Ramos (cell line): ENCODE measurements around the gene DPP6.

Experiments
- in situ Hi-C: fragments of 300-500 bp; cut with MboI; formaldehyde crosslinking; loops from one replicate; pipeline ENCODE4 v1.14.3; 2022; ENCODE audit warnings: low sequenced_read_pairs; ENCODE audit not compliant: unreplicated experiment

Gene DPP6

DNA sequence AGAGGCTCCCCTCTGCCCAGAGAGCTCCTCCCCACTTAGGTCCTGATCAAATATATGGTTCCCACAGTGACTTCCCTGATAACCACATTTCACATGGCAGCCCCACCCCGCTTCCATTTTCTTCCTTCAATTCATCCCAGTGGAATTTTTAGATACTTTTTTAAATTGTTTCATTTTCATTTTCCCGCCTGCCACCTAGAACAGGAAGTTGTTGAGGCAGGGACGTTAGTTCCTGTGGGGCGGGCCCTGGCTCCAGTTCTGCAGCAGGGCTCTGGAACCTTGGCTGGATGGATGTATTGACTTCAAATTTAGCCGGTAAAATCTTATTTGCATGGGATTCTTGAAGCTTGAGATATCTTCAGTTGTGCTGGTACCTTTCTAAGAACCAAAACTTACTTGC is 724.2 kb downstream of the DPP6 start:
- in situ Hi-C loops = no loop called here

GRCh38 chr7:154777023-154777422 is 724.8 kb downstream of the DPP6 start:
- in situ Hi-C loops = no loop called here

GRCh38 chr7:154777489-154777888 is 725.3 kb downstream of the DPP6 start:
- in situ Hi-C loops = no loop called here

- in situ Hi-C loops = no loop called here
These were observed 725.7 kb downstream of the DPP6 start for GRCh38 chr7:154777908-154778307.

- in situ Hi-C loops = no loop called here
These were observed 729.4 kb downstream of the DPP6 start for GRCh38 chr7:154781369-154782303.

DNA sequence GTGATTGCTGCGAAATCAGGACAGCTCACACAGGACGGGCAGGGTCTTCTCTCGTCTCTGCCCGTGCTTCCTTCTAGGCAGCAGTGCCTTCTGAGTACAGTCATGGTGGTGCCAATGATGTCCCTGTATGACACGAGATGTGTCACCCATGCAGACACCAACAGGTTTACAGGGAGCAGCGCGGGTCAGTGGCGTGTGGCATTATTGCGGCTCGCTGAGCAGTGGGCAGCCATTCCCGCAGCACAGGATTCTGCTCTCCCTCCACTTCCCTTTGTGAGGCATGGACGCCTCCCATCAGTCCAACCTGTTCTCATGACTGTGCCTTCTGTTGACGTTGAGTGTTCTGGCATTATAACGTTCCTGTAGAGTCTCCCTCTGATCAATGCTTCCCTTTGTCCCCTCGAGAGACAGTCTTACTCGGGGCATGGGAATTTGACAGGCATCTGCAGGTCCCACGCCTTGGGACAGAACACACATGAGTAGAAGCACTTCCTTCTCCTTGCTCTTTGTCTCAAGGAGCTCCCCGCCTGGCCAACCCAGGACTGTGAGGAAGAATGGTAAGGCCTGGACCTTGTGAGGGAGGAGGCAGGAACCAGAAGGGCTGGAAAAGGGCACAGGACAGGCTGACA is 731.2 kb downstream of the DPP6 start:
- in situ Hi-C loops = no loop called here

DNA sequence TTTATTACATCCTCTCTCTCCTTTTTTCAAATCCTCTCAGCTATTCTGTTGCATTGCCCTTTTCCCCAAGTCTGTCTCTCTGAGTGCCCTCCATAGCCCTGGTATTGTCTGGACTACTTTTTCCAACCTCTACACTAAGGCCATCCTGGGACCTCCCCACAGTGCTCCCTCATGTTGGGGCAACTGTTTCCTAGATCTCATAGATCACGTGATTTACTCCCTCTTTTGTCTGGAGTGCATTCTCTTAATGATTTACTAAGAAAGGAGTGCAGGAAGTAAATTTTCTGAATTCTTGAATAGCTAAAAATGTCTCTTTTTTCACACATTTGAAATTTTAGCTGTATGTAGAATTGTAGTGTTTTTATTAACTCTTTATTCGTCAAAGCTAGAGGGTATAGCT is 733.7 kb downstream of the DPP6 start:
- in situ Hi-C loops = no loop called here

- in situ Hi-C loops = no loop called here
These were observed 737.2 kb downstream of the DPP6 start for GRCh38 chr7:154789404-154789803.

DNA sequence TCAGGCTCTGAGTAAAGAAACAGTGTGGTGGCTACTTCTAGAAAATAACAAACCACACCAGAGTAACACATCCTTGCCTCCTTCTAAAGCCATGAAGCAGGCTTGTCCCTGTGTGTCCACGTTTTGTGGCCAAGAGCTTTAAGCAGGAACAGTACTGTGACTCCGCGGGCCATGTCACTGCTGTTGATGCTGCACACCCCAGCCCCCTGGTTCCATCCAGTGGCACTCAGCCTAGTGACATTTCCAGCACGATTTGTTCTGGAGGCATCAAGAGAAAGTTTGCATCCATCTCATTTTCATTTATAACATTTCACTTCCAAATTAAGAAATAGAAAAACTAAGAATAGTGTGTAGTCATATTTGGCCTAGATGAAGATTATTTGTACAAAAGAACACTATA is 739.4 kb downstream of the DPP6 start:
- in situ Hi-C loops = no loop called here

DNA sequence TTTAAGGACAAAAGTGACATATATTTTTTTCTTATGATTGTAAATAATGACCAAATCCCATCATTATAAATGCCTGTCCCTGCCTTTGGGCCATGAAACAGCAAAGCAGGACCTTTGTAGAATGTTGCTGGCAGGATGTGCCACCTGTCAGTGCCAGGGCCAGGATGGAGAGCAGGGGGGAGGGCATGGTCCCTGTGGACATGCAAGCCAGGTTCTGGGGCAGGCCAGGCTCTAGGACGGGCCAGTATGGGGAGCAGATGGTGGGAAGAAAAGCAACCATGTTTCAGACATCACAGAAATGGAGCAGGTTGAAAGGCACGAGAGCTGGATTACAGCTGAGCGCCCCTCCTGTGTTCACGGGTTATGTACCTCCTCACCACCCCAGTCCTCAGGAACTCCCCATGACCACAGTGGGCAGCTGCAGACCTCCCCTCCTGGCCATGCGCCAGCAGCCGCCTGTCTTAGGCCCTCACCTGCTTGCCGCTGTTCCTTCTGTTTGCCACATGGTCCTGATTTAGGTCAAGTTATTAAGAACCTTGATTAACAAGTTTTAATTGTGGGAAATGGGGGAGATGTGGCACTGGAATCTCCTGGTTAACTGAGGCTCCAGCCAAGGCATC is 740.3 kb downstream of the DPP6 start:
- in situ Hi-C loops = no loop called here

DNA sequence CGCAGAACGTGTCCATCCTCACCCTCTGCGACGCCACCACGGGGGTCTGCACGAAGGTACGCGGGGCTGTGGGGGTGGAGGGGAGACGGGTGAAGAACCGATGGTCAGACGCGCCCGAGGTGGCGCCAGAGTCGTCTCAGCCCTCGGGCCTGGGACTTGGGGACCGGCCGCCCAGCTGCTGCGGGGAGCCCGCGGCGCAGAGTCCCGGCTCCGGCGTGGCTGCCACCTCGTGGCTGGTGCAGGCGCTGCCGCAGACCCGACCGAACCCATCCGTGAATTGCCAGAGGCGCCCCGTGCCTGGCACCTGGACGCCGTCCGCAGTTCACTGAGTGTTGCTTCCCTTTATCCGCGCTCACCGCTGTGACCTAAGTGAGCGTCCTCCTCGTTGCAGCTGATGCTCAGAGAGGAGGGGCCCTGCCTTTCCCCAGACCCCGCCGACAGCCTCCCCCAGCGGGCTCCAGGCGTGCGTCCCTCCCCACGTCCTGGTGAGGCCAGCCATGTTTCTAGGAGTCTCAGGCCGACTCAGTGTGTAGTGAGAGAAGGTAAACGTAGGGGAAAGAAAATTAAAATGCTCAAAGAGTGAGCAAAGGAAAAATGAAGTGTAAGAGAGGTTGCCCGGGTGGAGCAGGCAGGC is 742.1 kb downstream of the DPP6 start:
- in situ Hi-C loops = no loop called here

GRCh38 chr7:154795014-154795413 is 742.8 kb downstream of the DPP6 start:
- in situ Hi-C loops = no loop called here

- in situ Hi-C loops = no loop called here
These were observed 743.2 kb downstream of the DPP6 start for GRCh38 chr7:154795437-154795836.

DNA sequence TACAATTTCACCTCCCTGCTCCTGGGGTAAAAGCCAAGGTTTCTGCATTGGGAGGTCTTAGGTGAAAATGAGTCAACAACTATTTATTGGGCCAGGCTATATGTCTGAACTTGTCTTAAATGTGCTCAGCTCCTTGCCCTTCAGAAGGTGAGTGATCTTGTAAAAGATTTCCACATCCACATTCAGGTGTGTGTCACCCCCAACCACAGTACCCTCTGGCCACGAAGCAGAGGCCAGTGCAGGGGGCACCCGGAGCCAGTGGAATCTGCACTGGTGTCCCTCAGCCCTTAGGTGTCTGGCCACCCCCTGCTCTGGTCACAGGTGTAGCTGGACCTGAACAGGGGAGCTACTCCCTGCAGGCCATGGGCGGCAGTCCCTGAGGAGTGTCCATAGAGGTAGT is 752.3 kb downstream of the DPP6 start:
- in situ Hi-C loops = no loop called here

- in situ Hi-C loops = no loop called here
These were observed 759.8 kb downstream of the DPP6 start for GRCh38 chr7:154812027-154812426.

GRCh38 chr7:154817224-154817896 is 765.2 kb downstream of the DPP6 start:
- in situ Hi-C loops = no loop called here

- in situ Hi-C loops = no loop called here
These were observed 774.8 kb downstream of the DPP6 start for GRCh38 chr7:154827007-154827406.

GRCh38 chr7:154832557-154833138 is 780.5 kb downstream of the DPP6 start:
- in situ Hi-C loops = no loop called here

DNA sequence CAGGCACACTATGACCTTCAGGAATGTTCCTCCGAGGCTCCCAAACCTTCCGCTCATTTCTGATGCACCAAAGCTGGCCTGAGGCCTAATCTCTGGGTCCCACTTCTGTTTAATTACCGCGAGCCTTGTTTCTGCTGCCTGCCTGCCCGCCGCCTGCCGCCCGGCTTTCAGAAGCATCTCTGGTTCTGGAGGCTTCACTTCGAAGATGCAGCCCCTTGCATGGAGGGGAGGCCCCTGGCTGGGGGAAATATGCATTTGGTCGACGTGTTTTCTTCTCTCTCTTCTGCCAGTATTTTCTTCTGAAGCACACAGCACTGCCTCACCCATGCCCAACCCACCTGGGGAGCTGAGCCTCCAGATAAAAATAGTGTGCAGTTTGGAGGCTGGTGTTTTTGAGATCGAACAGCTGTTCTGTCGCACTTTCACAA is 783.8 kb downstream of the DPP6 start:
- in situ Hi-C loops = no loop called here

- in situ Hi-C loops = no loop called here
These were observed 784.9 kb downstream of the DPP6 start for GRCh38 chr7:154837087-154837486.
